HFFc6 (cell line): ENCODE results near the gene LSMEM2. TPM values are rescaled to one million over a fixed set of nuclear protein-coding genes. Genes with fewer than 3 reads are reported as not detected.
A peak's percentile ranks its signal among the peaks of the same experiment; 100 is the strongest.

Experiments
- DNase-seq: peaks from one replicate; pipeline ENCODE4 v3.0.0-alpha.2; 2018
- H3K27ac Mint-ChIP-seq: 2 replicates; pipeline ENCODE4 v1.8.0; 2020; ENCODE audit warnings: mild to moderate bottlenecking, mixed read lengths
- H3K27me3 Mint-ChIP-seq: 2 replicates; pipeline ENCODE4 v1.8.0; 2021; ENCODE audit warnings: mild to moderate bottlenecking, moderate library complexity, mixed read lengths; ENCODE audit not compliant: insufficient read depth
- H3K36me3 Mint-ChIP-seq: 2 replicates; pipeline ENCODE4 v1.8.0; 2021; ENCODE audit warnings: low read depth, mixed read lengths
- H3K4me1 Mint-ChIP-seq: 2 replicates; pipeline ENCODE4 v1.8.0; 2020; ENCODE audit warnings: low read depth, mixed read lengths
- H3K4me3 Mint-ChIP-seq: 2 replicates; pipeline ENCODE4 v1.8.0; 2020; ENCODE audit warnings: mild to moderate bottlenecking, moderate library complexity, mixed read lengths
- H3K9me3 Mint-ChIP-seq: 2 replicates; pipeline ENCODE4 v1.8.0; 2020; ENCODE audit warnings: mild to moderate bottlenecking, mixed read lengths
- total RNA-seq, 6 experiments: library from RNA; stranded (reverse); fragmentation: NEBNext Ultra II Directional; extraction: Animal tissue kit (Norgen Biotek cat#: 25700); gene quantifications; 2 replicates in 1 of 6; 3 replicates in 5 of 6; pipeline ENCODE4 v1.2.3, GENCODE V29; 2021
- TF ChIP-seq, protein P1 (sequence below): fragments of 200-600 bp; sonication (generic); IDR thresholded peaks from 2 replicates; pipeline ENCODE4 v1.5.0; 2021; ENCODE audit warnings: antibody characterized with exemption, mild to moderate bottlenecking

Gene LSMEM2
- total RNA-seq, 6 experiments from 2014 or later: 0.11 to 0.13 TPM; not detected in 4

DNA sequence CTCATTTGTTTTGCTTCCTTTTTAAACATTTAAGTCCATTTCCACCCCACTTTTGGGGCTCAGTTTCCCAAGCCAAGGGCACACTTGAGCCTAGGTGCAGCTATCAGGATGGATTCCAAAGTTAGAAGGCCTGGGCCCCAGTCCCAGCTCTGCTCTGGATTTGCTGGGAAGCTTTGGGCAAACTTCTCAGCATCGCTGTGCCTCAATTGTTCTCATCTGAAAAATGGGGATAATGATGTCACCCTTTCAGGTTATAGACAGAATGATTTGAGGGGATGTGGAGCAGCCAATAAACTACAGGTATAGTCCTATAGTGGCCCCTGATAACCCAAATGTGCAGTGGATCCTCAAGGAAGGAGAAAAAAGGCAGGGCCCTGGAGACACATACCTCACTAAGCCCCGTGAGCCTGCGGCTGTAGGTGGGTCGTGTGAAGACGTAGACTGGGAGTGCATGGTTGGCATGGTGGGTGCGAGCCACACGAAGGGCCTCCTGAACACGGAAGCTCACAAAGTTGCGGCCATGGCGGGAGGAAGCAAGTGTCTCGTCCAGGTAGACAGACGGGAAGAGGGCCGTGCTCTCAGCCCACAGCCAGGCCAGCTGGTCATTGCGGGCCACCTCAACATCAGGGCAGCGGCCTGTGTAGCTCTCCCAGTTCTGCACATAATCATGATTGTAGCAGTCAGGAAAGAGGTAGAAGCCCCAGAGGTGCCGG lies 40.5 kb downstream of the LSMEM2 start:
- TF ChIP-seq, protein P1, sequence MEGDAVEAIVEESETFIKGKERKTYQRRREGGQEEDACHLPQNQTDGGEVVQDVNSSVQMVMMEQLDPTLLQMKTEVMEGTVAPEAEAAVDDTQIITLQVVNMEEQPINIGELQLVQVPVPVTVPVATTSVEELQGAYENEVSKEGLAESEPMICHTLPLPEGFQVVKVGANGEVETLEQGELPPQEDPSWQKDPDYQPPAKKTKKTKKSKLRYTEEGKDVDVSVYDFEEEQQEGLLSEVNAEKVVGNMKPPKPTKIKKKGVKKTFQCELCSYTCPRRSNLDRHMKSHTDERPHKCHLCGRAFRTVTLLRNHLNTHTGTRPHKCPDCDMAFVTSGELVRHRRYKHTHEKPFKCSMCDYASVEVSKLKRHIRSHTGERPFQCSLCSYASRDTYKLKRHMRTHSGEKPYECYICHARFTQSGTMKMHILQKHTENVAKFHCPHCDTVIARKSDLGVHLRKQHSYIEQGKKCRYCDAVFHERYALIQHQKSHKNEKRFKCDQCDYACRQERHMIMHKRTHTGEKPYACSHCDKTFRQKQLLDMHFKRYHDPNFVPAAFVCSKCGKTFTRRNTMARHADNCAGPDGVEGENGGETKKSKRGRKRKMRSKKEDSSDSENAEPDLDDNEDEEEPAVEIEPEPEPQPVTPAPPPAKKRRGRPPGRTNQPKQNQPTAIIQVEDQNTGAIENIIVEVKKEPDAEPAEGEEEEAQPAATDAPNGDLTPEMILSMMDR: no peak
- Mint-ChIP-seq H3K4me1 (peaks cover 21% of the 10 kb centered on the region), H3K36me3 (peaks cover 12% of the 10 kb centered on the region), H3K27ac (no peak overlapping the region), H3K4me3 (0 out of 2 replicates have a peak overlapping the region, but pooled peaks have one; percentile 20), H3K27me3 (peaks cover 2% of the 10 kb centered on the region), H3K9me3 (no peaks in the 10 kb centered on the region)
- DNase-seq: no peak

DNA sequence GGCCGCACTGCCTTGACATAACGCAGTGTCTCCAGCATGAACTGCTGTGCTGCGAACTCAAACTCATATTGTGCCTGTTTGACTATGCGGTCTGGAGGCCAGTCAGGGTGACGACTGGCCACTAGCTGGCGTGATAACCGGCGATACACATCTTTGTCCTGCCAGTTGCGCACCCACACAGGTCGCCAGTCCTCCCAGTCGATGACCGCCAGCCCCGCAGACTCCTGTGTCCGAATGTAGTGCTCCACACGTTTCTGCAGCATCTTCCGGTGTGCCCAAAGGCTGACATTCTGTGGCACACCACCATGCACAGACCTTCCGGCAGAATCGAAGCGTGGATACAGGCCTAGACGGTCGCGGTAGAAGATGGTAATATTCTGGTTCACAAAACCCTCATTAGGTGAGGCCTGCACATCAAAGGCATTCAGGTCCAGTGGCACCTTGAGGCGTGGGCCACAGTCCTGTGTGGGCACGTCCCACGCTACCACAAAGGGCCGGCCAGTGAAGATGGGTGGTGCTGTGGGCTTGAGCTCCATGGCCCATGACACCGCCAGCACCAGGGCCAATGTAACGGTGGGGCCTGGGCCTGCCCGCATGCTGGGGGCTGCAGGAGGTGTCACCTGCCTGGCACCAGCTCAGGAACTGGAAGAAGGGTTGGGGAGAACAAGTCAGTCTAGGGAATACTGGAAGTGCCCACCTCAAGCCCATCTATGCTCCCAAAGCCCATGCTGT lies 41.2 kb downstream of the LSMEM2 start:
- peaks cover 21% of the 10 kb centered on the region for H3K4me1 Mint-ChIP-seq
- peaks cover 11% of the 10 kb centered on the region for H3K36me3 Mint-ChIP-seq
- TF ChIP-seq, protein P1: peak; percentile 36; the same call in 1 of the 2 replicates
- H3K9me3 Mint-ChIP-seq: no peaks in the 10 kb centered on the region
- peak overlapping the region; percentile 71; the same call in 1 of the 2 replicates for H3K27ac Mint-ChIP-seq
- no peak for DNase-seq
- H3K27me3 Mint-ChIP-seq: peaks cover 2% of the 10 kb centered on the region
- peak overlapping the region; percentile 93 for H3K4me3 Mint-ChIP-seq

DNA sequence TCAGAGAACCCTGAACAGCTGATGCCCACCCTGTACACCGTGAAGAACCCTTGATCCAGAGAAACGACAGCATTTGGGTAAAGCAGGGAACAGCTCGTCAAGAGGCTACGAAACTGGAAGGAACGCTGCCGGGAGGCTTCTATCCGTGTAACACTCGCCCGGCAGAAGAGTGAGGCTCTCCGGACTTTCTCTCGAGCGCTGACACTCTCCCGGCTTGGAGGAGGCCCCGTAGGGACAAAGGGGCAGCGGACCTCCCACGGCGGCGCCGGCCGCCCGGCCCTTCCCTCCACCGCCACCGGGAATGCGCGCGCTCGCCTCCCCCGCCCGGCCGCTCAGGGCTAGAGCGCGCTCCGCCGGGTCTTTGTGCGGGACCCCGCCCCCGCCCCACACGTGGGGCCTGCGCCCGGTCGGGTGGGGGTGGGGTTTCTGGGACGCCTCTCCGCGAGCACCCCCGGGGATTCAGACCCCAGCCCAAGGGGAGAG lies 42.0 kb downstream of the LSMEM2 start:
- Mint-ChIP-seq H3K36me3 (peaks cover 7% of the 10 kb centered on the region), H3K4me3 (peak overlapping the region; percentile 93), H3K27ac (peak overlapping the region; percentile 71), H3K4me1 (peaks cover 21% of the 10 kb centered on the region), H3K9me3 (no peaks in the 10 kb centered on the region), H3K27me3 (peaks cover 2% of the 10 kb centered on the region)
- no peak for DNase-seq
- TF ChIP-seq, protein P1: no peak

DNA sequence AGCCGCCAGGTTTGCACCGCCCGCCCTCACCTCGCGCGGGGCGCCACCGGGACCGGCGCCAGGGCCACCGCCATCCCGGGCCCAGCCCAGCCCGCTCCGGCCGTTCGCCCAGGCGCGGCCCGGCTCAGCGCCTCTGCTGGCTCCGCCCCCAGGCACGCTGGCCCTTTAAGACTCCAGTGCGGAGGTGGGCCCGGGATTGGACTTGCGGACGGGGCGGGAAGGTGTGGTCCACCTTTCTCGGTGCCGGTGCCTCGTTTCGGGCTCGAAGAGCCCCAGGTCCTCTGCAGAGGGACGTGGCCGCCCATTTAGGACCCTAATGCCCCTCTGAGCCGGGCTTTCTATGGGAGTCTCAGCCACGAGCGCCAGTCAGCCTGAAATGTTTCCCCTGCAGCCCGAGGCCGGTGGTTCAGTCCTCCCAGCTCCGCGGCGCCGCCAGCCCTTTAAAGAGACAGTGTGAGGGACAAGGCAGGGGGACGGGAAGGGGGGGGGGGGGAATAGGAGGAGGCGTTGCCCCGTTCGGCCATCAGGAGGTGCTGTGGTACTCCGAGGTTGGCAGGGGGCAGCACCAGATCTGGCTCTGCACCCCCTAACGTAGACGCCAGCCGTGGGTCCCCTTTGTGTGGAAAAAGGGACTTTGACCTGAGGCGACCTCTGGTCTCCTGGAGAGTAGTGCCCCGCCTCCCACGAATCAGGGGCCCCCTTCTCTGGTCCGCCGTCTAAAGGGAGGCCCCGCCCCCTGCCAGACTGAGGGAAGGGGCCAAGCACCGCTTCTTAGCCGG lies 42.6 kb downstream of the LSMEM2 start:
- no peaks in the 10 kb centered on the region for H3K9me3 Mint-ChIP-seq
- H3K36me3 Mint-ChIP-seq: peaks cover 3% of the 10 kb centered on the region
- H3K4me3 Mint-ChIP-seq: peak overlapping the region; percentile 88

DNA sequence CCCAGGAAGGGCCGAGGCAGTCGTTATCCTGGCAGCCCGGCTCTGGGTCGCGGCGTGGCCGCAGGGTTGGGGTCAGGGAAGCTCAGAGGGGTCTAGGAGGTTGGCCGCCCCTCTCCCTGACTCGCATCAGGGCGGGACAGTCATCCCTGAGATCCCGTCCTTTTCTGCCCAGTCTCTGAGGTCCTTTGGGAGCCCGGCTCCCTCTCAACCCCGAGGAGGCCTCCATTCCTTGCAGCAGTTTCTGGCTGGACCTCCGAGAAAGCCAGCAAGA lies 43.2 kb downstream of the LSMEM2 start:
- Mint-ChIP-seq H3K4me3 (peak overlapping the region; percentile 88; the same call in 1 of the 2 replicates), H3K4me1 (peaks cover 17% of the 10 kb centered on the region), H3K9me3 (no peaks in the 10 kb centered on the region), H3K27ac (no peak overlapping the region), H3K27me3 (peaks cover 2% of the 10 kb centered on the region), H3K36me3 (no peaks in the 10 kb centered on the region; the same call in 1 of the 2 replicates)
- no peak for DNase-seq
- TF ChIP-seq, protein P1: no peak

More for the DNA sequence above, 42.6 kb downstream of the LSMEM2 start:
- TF ChIP-seq, protein P1: peak; percentile 67
- Mint-ChIP-seq H3K27ac (peak overlapping the region; percentile 98), H3K4me1 (peaks cover 18% of the 10 kb centered on the region), H3K27me3 (peaks cover 2% of the 10 kb centered on the region)
- DNase-seq: peak; percentile 77
